Trophoblast cell (in vitro differentiated cells and primary cell): ENCODE measurements around the gene LYZ. TPM values are rescaled to one million over a fixed set of nuclear protein-coding genes. Genes with fewer than 3 reads are reported as not detected.

Experiments used
- DNase-seq, 2 donors: peaks; one replicate each; pipeline ENCODE4 v3.0.0-alpha.2; 2016
- H2AFZ ChIP-seq: 2 replicates; pipeline ENCODE4 v1.6.1; 2013; ENCODE audit warnings: low read length, moderate library complexity, mild to moderate bottlenecking; ENCODE audit not compliant: insufficient read depth, poor library complexity
- H2AK5ac ChIP-seq: 2 replicates; pipeline ENCODE4 v1.6.1; 2013; ENCODE audit warnings: mild to moderate bottlenecking, low read length
- H2BK120ac ChIP-seq: 2 replicates; pipeline ENCODE4 v1.6.1; 2013; ENCODE audit warnings: low read length, mild to moderate bottlenecking, moderate library complexity; ENCODE audit not compliant: insufficient read depth, poor library complexity
- H2BK12ac ChIP-seq: 2 replicates; pipeline ENCODE4 v1.6.1; 2013; ENCODE audit warnings: mild to moderate bottlenecking, low read length, moderate library complexity
- H2BK5ac ChIP-seq: 2 replicates; pipeline ENCODE4 v1.6.1; 2013; ENCODE audit warnings: low read length, low read depth, moderate library complexity, mild to moderate bottlenecking; ENCODE audit not compliant: poor library complexity
- H3K14ac ChIP-seq: 2 replicates; pipeline ENCODE4 v1.6.1; 2013; ENCODE audit warnings: mild to moderate bottlenecking, low read length
- H3K18ac ChIP-seq: 2 replicates; pipeline ENCODE4 v1.6.1; 2013; ENCODE audit warnings: mild to moderate bottlenecking, low read length
- H3K23ac ChIP-seq: 2 replicates; pipeline ENCODE4 v1.6.1; 2013; ENCODE audit warnings: low read length
- H3K27ac ChIP-seq: 2 replicates; pipeline ENCODE4 v1.5.1; 2013; ENCODE audit warnings: low read depth, mild to moderate bottlenecking, inconsistent platforms, low read length, moderate library complexity
- H3K27me3 ChIP-seq: 2 replicates; pipeline ENCODE4 v1.6.1; 2013; ENCODE audit warnings: inconsistent platforms, mild to moderate bottlenecking, low read length, moderate library complexity; ENCODE audit not compliant: insufficient read depth
- H3K36me3 ChIP-seq, 2 experiments: 1 replicate in 1 of 2; 2 replicates in 1 of 2; pipeline ENCODE4 v1.6.1; 2013; ENCODE audit warnings: low read length in 2 of 2, mild to moderate bottlenecking in 2 of 2, moderate library complexity in 1 of 2; ENCODE audit not compliant: insufficient read depth in 2 of 2, control insufficient read depth in 1 of 2
- H3K4ac ChIP-seq: 2 replicates; pipeline ENCODE4 v1.6.1; 2013; ENCODE audit warnings: low read depth, mild to moderate bottlenecking, low read length, moderate library complexity
- H3K4me1 ChIP-seq, 2 experiments: 1 replicate in 1 of 2; 2 replicates in 1 of 2; pipeline ENCODE4 v1.6.1; 2013; ENCODE audit warnings: low read length in 2 of 2, mild to moderate bottlenecking in 2 of 2, moderate library complexity in 1 of 2; ENCODE audit not compliant: insufficient read depth in 2 of 2, control insufficient read depth in 1 of 2
- H3K4me2 ChIP-seq: 2 replicates; pipeline ENCODE4 v1.6.1; 2013; ENCODE audit warnings: inconsistent platforms, mild to moderate bottlenecking, low read length, moderate library complexity
- H3K4me3 ChIP-seq: 2 replicates; pipeline ENCODE4 v1.5.1; 2013; ENCODE audit warnings: mild to moderate bottlenecking, low read depth, low read length, inconsistent platforms
- H3K79me1 ChIP-seq: one replicate; pipeline ENCODE4 v1.6.1; 2013; ENCODE audit warnings: low read length
- H3K79me2 ChIP-seq: 2 replicates; pipeline ENCODE4 v1.6.1; 2013; ENCODE audit warnings: low read length, mild to moderate bottlenecking; ENCODE audit not compliant: control insufficient read depth, insufficient read depth, poor library complexity
- H3K9ac ChIP-seq: 2 replicates; pipeline ENCODE4 v1.6.1; 2013; ENCODE audit warnings: mild to moderate bottlenecking, low read length
- H3K9me3 ChIP-seq: 2 replicates; pipeline ENCODE4 v1.6.1; 2013; ENCODE audit warnings: low read depth, mild to moderate bottlenecking, control low read depth, inconsistent platforms, low read length; ENCODE audit not compliant: insufficient read depth
- H4K12ac ChIP-seq: 2 replicates; pipeline ENCODE4 v1.6.1; 2013; ENCODE audit warnings: low read depth, mild to moderate bottlenecking, low read length, moderate library complexity
- H4K8ac ChIP-seq: 2 replicates; pipeline ENCODE4 v1.6.1; 2013; ENCODE audit warnings: low read depth, mild to moderate bottlenecking, low read length, moderate library complexity
- H4K91ac ChIP-seq: one replicate; pipeline ENCODE4 v1.6.1; 2013; ENCODE audit warnings: low read depth, mild to moderate bottlenecking, low read length, moderate library complexity
- WGBS: extraction: QIAGEN DNeasy Blood & Tissue Kit; methylation state at CpG from one replicate; pipeline ENCODE4 v1.1.7; 2013; ENCODE audit warnings: missing lambda C conversion rate; ENCODE audit not compliant: insufficient read length, insufficient coverage; ENCODE audit errors: extremely low coverage; 5-methylcytosine and 5-hydroxymethylcytosine counted together
- polyA plus RNA-seq: library from polyadenylated mRNA; stranded (reverse); fragments of 200-250 nt; gene quantifications from 2 replicates; pipeline ENCODE4 v1.2.3, GENCODE V29; 2013

The LYZ gene
- 0.04 and 0.10 TPM in 2 replicates for polyA plus RNA-seq

- Histone ChIP-seq H3K9ac (no peak within 1 kb of the TSS), H3K79me1 (no peaks in the 10 kb centered on the region), H3K79me2 (no peaks in the 10 kb centered on the region), H3K4me2 (no peak within 1 kb of the TSS), H2AK5ac (no peak within 1 kb of the TSS), H2AFZ (no peak within 1 kb of the TSS), H4K8ac (no peak within 1 kb of the TSS), H3K4me3 (no peak within 1 kb of the TSS), H3K4me1 (no peaks in the 10 kb centered on the region), H3K4ac (no peak within 1 kb of the TSS), H3K36me3 (no peaks in the 10 kb centered on the region), H2BK5ac (no peak within 1 kb of the TSS), H3K27me3 (no peaks in the 10 kb centered on the region), H3K14ac (no peak within 1 kb of the TSS), H3K18ac (no peak within 1 kb of the TSS), H4K12ac (no peak within 1 kb of the TSS), H4K91ac (no peak within 1 kb of the TSS), H3K27ac (no peak within 1 kb of the TSS), H2BK120ac (no peak within 1 kb of the TSS), H3K9me3 (no peaks in the 10 kb centered on the region), H3K23ac (no peak within 1 kb of the TSS), H2BK12ac (no peak within 1 kb of the TSS)
- WGBS = no CpG with 5 or more reads among the region's 4 CpGs
- DNase-seq = no peak
These were observed at the start of gene LYZ for GRCh38 chr12:69348162-69348938. Gene LYZ (plus strand): TSS chr12:69348381. CDS start chr12:69348409, 28 bp downstream.

GRCh38 chr12:69298947-69299346 lies 49.2 kb upstream of the LYZ start:
- Histone ChIP-seq H2AFZ (no peak overlapping the region), H3K14ac (no peak overlapping the region), H4K12ac (no peak overlapping the region), H2BK120ac (no peak overlapping the region), H3K27ac (no peak overlapping the region), H3K9ac (no peak overlapping the region), H3K4me2 (no peak overlapping the region), H3K79me2 (no peaks in the 10 kb centered on the region), H3K23ac (no peak overlapping the region), H3K4me3 (no peak overlapping the region), H3K79me1 (no peaks in the 10 kb centered on the region), H2BK12ac (no peak overlapping the region), H3K36me3 (no peaks in the 10 kb centered on the region), H3K27me3 (no peaks in the 10 kb centered on the region), H3K18ac (no peak overlapping the region), H3K4ac (no peak overlapping the region), H4K91ac (no peak overlapping the region), H4K8ac (no peak overlapping the region), H2BK5ac (no peak overlapping the region), H3K9me3 (peaks cover 6% of the 10 kb centered on the region), H2AK5ac (no peak overlapping the region), H3K4me1 (no peaks in the 10 kb centered on the region)
- DNase-seq = no peak
- no CpG with 5 or more reads among the region's 2 CpGs for WGBS

- Histone ChIP-seq H4K12ac (no peak overlapping the region), H4K8ac (no peak overlapping the region), H2BK120ac (no peak overlapping the region), H4K91ac (no peak overlapping the region), H2AK5ac (no peak overlapping the region), H2BK5ac (no peak overlapping the region), H3K27ac (no peak overlapping the region), H3K79me1 (no peaks in the 10 kb centered on the region), H3K4me1 (no peaks in the 10 kb centered on the region), H2AFZ (no peak overlapping the region), H3K23ac (no peak overlapping the region), H3K4me3 (no peak overlapping the region), H3K4ac (no peak overlapping the region), H3K79me2 (no peaks in the 10 kb centered on the region), H3K9ac (no peak overlapping the region), H3K14ac (no peak overlapping the region), H3K9me3 (no peaks in the 10 kb centered on the region), H3K36me3 (no peaks in the 10 kb centered on the region), H3K18ac (no peak overlapping the region), H3K4me2 (no peak overlapping the region), H2BK12ac (no peak overlapping the region), H3K27me3 (no peaks in the 10 kb centered on the region)
- no peak for DNase-seq
- no CpG with 5 or more reads among the region's 1 CpG for WGBS
These were observed 43.9 kb upstream of the LYZ start for GRCh38 chr12:69304284-69304683.

- no peaks in the 10 kb centered on the region for H3K36me3 ChIP-seq
- no peak overlapping the region for H3K27ac ChIP-seq
- H3K9ac ChIP-seq = no peak overlapping the region
- H3K18ac ChIP-seq = no peak overlapping the region
- H2BK120ac ChIP-seq = no peak overlapping the region
- no peak overlapping the region for H3K4ac ChIP-seq
- DNase-seq = no peak
- H2AK5ac ChIP-seq = no peak overlapping the region
- H3K9me3 ChIP-seq = no peaks in the 10 kb centered on the region
- H3K4me1 ChIP-seq = no peaks in the 10 kb centered on the region
- H3K79me2 ChIP-seq = no peaks in the 10 kb centered on the region
- H2BK12ac ChIP-seq = no peak overlapping the region
- WGBS = no CpG with 5 or more reads among the region's 3 CpGs
- H2BK5ac ChIP-seq = no peak overlapping the region
- H4K8ac ChIP-seq = no peak overlapping the region
- no peaks in the 10 kb centered on the region for H3K27me3 ChIP-seq
- no peak overlapping the region for H3K4me2 ChIP-seq
- H3K79me1 ChIP-seq = no peaks in the 10 kb centered on the region
- no peak overlapping the region for H3K23ac ChIP-seq
- no peak overlapping the region for H4K12ac ChIP-seq
- no peak overlapping the region for H3K14ac ChIP-seq
- H2AFZ ChIP-seq = no peak overlapping the region
- H3K4me3 ChIP-seq = no peak overlapping the region
- no peak overlapping the region for H4K91ac ChIP-seq
These were observed 38.7 kb upstream of the LYZ start for GRCh38 chr12:69309461-69309860.
